Uterus (tissue), 2 donors: ENCODE data around the gene SPAG4.

Source experiments
- POLR2A ChIP-seq, 2 donors: fragments of 450-650 bp; IDR thresholded peaks; one replicate each; pipeline ENCODE4 v1.6.1; 2016; ENCODE audit warnings: antibody characterized with exemption in 2 of 2, mild to moderate bottlenecking in 1 of 2, moderate library complexity in 1 of 2
- TF ChIP-seq, protein P1 (sequence below), 4 experiments: fragments of 200-600 bp in 2 of 4; fragments of 450-650 bp in 2 of 4; sonication (generic) in 2 of 4; IDR thresholded peaks; one replicate each; pipeline ENCODE4 v1.5.1; 2016 to 2019; ENCODE audit warnings: antibody characterized with exemption in 4 of 4, mild to moderate bottlenecking in 2 of 4, moderate library complexity in 1 of 4

DNA sequence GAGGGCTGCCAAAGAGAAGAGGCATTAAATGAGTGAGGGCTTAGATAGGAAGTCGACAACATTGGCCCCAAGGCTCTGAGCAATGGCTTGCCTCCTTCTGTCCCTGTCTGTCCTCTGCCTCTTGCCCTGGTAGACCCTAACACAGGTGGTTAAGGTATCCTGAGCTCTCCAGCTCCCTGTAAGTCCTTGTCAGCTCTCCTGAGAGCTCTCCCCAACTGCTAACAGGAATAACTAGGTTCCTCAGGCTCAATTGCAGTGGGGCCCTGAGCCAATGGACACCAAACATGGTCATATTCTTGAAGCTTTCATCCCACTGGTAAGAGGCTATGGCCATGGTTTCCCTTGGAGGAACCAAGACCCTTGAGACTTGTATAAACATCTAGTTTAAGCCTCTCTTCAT, 54.1 kb downstream of the SPAG4 start:
- TF ChIP-seq, protein P1, sequence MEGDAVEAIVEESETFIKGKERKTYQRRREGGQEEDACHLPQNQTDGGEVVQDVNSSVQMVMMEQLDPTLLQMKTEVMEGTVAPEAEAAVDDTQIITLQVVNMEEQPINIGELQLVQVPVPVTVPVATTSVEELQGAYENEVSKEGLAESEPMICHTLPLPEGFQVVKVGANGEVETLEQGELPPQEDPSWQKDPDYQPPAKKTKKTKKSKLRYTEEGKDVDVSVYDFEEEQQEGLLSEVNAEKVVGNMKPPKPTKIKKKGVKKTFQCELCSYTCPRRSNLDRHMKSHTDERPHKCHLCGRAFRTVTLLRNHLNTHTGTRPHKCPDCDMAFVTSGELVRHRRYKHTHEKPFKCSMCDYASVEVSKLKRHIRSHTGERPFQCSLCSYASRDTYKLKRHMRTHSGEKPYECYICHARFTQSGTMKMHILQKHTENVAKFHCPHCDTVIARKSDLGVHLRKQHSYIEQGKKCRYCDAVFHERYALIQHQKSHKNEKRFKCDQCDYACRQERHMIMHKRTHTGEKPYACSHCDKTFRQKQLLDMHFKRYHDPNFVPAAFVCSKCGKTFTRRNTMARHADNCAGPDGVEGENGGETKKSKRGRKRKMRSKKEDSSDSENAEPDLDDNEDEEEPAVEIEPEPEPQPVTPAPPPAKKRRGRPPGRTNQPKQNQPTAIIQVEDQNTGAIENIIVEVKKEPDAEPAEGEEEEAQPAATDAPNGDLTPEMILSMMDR (IDR thresholded peaks at IDR 0.05), result no peak
- no peak for TF ChIP-seq POLR2A (IDR thresholded peaks at IDR 0.05)
